HG03520 (cell line): Measurements from ENCODE around the gene LY6G6D.

ENCODE experiments used
- ATAC-seq: cut with Tn5 transposase; IDR thresholded peaks from one replicate; pipeline ENCODE4 v1.9.1; 2021; ENCODE audit warnings: mild to moderate bottlenecking, moderate library complexity; ENCODE audit not compliant: unreplicated experiment

The LY6G6D gene

GRCh38 chr6:31734247-31734820 is 19.2 kb downstream of the LY6G6D start:
- ATAC-seq = no peak

- no peak for ATAC-seq
Observed at GRCh38 chr6:31734821-31735406, 19.8 kb downstream of the LY6G6D start.

GRCh38 chr6:31736021-31736767 is 21.0 kb downstream of the LY6G6D start, which contains the start of gene CLIC1:
Gene CLIC1, minus strand, starts transcription at chr6:31736530. Its CDS starts 230 bp downstream, at chr6:31736300.
- no peak for ATAC-seq

- ATAC-seq = no peak
Observed at GRCh38 chr6:31736768-31737314, 21.7 kb downstream of the LY6G6D start.

GRCh38 chr6:31737315-31737990 is 22.3 kb downstream of the LY6G6D start:
- no peak for ATAC-seq

- ATAC-seq = no peak
Observed at GRCh38 chr6:31737991-31738979, 23.1 kb downstream of the LY6G6D start.

- peak; percentile 77 for ATAC-seq
Observed at GRCh38 chr6:31739639-31740396, 24.7 kb downstream of the LY6G6D start, which contains the start of gene MSH5. Gene MSH5, plus strand, starts transcription at chr6:31740005. Its CDS starts 462 bp downstream, at chr6:31740467.

GRCh38 chr6:31740397-31741223 is 25.5 kb downstream of the LY6G6D start:
- no peak for ATAC-seq

GRCh38 chr6:31741815-31742214 is 26.7 kb downstream of the LY6G6D start:
- no peak for ATAC-seq

GRCh38 chr6:31742894-31743293 is 27.7 kb downstream of the LY6G6D start:
- ATAC-seq = no peak

GRCh38 chr6:31744422-31744821 is 29.3 kb downstream of the LY6G6D start:
- no peak for ATAC-seq

GRCh38 chr6:31749301-31750036 is 34.3 kb downstream of the LY6G6D start:
- no peak for ATAC-seq

GRCh38 chr6:31750411-31751022 is 35.4 kb downstream of the LY6G6D start:
- ATAC-seq = no peak

GRCh38 chr6:31752739-31753319 is 37.7 kb downstream of the LY6G6D start:
- ATAC-seq = no peak

- no peak for ATAC-seq
Observed at GRCh38 chr6:31758281-31758680, 43.1 kb downstream of the LY6G6D start.

GRCh38 chr6:31760790-31761189 is 45.6 kb downstream of the LY6G6D start:
- ATAC-seq = no peak

- no peak for ATAC-seq
Observed at GRCh38 chr6:31761343-31761742, 46.2 kb downstream of the LY6G6D start.
